GM18505 (cell line): ENCODE results near the gene NOL12.
A peak's percentile ranks its signal among the peaks of the same experiment; 100 is the strongest.
"Not testable (repeated sequence)": the region's sequence is repeated elsewhere in the genome, so short reads cannot be mapped to it uniquely, and the experiment has no call there.

ENCODE experiments used
- ATAC-seq: cut with Tn5 transposase; IDR thresholded peaks from one replicate; pipeline ENCODE4 v1.9.1; 2021; ENCODE audit not compliant: unreplicated experiment
- POLR2A ChIP-seq: IDR thresholded peaks from 4 replicates; pipeline ENCODE4 v1.6.1; 2011; ENCODE audit warnings: borderline replicate concordance; ENCODE audit not compliant: insufficient read depth, insufficient read length; ENCODE audit errors: extremely low read depth

NOL12 gene

DNA sequence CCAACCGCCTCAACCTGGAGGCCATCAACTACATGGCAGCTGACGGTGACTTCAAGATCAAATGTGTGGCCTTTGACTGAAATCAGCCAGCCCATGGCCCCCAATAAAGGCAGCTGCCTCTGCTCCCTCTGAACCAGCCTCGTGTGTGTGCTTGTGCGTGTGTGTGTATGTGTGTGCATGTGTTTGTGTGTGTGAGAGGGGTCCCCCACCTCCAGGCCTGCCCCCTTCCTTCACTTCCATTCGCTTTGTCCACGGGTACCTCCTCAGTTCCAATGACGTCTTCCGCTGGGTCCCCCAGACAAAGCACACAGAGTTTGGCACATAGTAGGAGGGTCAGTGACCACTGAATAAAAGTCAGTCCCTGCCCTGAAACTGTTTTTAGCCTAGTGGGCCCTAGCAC is 6.5 kb upstream of the NOL12 start:
- no peak for ATAC-seq
- no peak for TF ChIP-seq POLR2A

GRCh38 chr22:37680191-37680851 is 5.8 kb upstream of the NOL12 start:
- no peak for TF ChIP-seq POLR2A
- no peak for ATAC-seq

DNA sequence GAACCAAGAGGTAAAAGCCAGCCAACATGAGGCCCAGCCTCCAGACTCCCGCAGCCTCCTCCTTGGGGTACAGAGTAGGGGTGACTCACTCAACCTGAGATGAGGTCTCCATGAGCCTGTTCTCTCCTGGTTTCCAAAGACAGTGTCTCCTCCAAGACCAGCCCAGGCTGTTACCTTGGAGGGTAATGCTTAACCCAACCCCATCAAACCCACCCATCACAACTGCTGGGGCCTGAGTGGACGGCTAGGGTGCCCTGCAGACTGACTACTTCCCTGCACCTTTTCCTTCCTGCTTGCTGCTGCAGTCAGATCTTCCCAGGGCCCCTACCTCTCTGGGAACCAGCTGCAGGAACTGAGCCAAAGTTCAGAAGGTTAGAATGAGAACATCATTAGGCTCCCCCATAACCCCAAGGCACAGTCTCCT is 5.1 kb upstream of the NOL12 start:
- TF ChIP-seq POLR2A, result no peak
- no peak for ATAC-seq

DNA sequence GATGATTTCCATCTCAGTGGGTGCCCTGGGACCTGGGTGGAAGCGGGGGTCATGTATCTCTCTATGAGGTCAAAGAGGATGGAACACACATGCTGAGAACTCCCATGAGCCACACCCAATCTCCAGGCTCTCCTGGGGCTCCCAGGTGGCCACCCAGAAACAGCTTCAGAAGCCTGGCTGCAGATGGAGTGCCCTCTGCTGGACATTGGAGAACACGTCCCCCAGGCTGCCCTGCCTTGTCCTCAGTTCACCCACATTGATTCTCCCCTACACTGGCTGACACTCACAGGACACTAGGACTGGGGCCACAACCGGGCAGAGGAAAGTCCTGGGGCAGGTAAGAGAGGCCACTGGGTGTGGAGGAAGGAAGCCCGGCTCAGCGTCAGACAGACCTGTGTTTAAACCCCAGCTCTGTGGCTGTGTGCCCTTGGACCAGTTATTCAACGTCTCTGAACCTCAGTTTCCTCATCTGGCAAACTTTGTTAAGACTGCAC is 4.5 kb upstream of the NOL12 start:
- ATAC-seq, result no peak
- TF ChIP-seq POLR2A, result no peak

- no peak for ATAC-seq
- no peak for TF ChIP-seq POLR2A
Measured at GRCh38 chr22:37684803-37685615, 1.1 kb upstream of the NOL12 start.

- ATAC-seq, result no peak
- no peak for TF ChIP-seq POLR2A
Measured at GRCh38 chr22:37690407-37690806, 4.3 kb downstream of the NOL12 start.

GRCh38 chr22:37690901-37691504 is 4.9 kb downstream of the NOL12 start:
- ATAC-seq, result no peak
- no peak for TF ChIP-seq POLR2A

- TF ChIP-seq POLR2A, result peak; percentile 33
- no peak for ATAC-seq
Measured at GRCh38 chr22:37692627-37693285, 6.6 kb downstream of the NOL12 start.

- ATAC-seq, result not testable (repeated sequence)
Measured at GRCh38 chr22:37694131-37694530, 8.0 kb downstream of the NOL12 start.

DNA sequence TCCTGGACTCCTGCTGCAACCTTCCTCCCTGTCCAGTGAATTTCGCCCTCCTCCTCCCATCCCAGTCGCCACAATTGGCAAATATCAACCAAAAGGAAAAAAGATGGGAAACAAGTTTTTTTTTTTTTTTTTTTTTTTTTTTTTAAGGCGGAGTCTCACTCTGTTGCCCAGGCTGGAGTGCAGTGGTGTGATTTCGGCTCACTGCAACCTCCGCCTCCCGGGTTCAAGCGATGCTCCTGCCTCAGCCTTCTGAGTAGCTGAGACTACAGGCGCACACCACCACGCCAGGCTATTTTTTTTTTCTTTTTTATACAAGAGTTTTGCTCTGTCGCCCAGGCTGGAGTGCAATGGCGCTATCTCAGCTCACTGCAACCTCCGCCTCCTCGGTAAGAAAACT is 10.1 kb downstream of the NOL12 start:
- not testable (repeated sequence) for ATAC-seq

GRCh38 chr22:37696657-37697537 is 10.8 kb downstream of the NOL12 start, which contains the start of gene TRIOBP:
TRIOBP (plus strand) TSS chr22:37697048; CDS start chr22:37701366, 4,318 bp downstream.
- ATAC-seq, result peak; percentile 83
- no peak for TF ChIP-seq POLR2A

GRCh38 chr22:37697538-37697835 is 11.3 kb downstream of the NOL12 start:
- ATAC-seq, result no peak
- no peak for TF ChIP-seq POLR2A
